Measurements from ENCODE around the gene DNAH1.

DNA sequence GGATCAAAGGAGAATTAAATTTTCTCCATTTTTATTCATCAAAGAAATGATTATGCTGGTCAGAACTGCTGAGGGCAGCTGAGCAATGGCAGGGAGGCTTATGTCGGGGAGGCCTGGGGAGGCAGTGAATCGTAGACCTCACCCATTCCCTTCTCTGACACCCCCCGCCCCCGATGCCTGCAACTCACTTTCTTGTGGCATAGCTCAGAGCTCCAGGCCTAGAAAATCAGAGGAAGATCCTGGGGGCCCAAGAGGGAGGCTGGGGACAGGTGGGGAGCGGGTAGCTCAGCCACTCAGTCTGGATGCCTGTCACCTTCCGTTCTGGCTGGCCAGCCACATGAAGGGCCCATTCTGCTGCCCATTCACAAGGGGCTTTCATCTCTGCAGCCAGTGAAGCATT lies 1.1 kb upstream of the DNAH1 start:
- TF ChIP-seq POLR2A (IDR thresholded peaks at IDR 0.05) (no peak), CTCF (IDR thresholded peaks at IDR 0.05) (no peak), POLR2AphosphoS5 (IDR thresholded peaks at IDR 0.05) (no peak)

All from gastroesophageal sphincter (tissue), 3 donors.